NCI-H345 treated with DMSO at 0.1 percent for 48 hours (cell line): ENCODE data around the gene KASH5.
A peak's percentile ranks its signal among the peaks of the same experiment; 100 is the strongest.
"Not testable (repeated sequence)": the region's sequence is repeated elsewhere in the genome, so short reads cannot be mapped to it uniquely, and the experiment has no call there.

Experiments
- DNase-seq: peaks from one replicate; lab custom pipeline; 2025; ENCODE audit not compliant: unreplicated experiment; lab: John Stamatoyannopoulos, UW

KASH5 gene

GRCh38 chr19:49453013-49453756 is 65.1 kb downstream of the KASH5 start, which contains the start of gene ALDH16A1:
Gene ALDH16A1, plus strand, starts transcription at chr19:49453225. Its CDS starts 107 bp downstream, at chr19:49453332.
- DNase-seq, result peak; percentile 84

- no peak for DNase-seq
These were observed 65.8 kb downstream of the KASH5 start for GRCh38 chr19:49453757-49454240.

DNA sequence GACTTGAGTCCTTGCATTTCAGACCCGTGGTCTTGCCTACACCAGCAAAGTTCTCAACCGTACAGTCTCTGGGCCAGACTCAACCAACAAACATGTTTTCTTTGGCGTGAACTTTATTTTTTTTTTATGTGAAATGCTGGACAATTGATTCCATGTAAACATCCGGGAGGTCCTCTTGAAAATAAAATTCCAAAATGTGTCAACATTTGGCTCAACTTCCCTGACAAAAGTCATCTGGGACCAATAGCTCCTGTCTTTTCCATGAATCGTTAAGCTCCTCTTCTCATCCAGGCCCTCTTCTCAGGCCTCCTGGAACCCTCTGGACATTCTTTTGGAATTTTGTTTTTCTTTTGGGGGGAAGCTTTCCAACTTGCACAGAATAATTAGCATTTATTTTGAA is 67.7 kb downstream of the KASH5 start:
- no peak for DNase-seq

DNA sequence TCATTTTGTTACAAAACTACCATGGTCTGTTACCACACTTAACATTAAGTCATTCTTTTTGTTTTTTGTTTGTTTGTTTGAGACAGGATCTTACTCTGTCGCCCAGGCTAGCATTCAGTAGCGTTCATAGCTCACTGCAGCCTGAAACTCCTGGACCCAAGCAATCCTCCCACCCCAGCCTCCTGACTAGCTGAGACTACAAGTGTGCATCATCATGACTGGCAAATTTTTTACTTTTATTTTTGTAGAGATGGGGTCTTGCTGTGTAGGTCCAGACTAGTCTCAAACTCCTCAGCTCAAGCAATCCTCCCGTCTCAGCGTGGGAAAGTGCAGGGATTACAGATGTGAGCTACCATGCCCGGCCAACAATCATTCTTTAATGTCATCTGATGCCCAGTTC is 68.3 kb downstream of the KASH5 start:
- DNase-seq, result no peak

DNA sequence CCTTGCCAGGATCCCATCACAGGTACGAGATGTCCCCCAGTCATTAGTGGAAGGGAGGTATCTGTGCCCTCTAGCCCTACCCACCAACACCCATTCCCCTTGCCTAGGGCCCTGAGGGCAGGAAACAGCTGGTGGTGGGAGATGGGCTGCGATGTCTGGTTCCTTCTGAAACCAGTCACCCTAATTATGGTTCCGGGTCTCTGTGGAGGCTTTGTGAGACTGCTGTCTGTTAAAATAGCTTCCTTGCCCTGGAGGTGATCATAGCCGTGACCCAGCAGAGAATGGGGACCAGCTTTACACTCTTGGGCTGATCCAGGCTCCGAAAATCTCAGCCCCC is 70.5 kb downstream of the KASH5 start:
- DNase-seq, result no peak

- no peak for DNase-seq
These were observed 71.3 kb downstream of the KASH5 start for GRCh38 chr19:49459388-49459787.

DNA sequence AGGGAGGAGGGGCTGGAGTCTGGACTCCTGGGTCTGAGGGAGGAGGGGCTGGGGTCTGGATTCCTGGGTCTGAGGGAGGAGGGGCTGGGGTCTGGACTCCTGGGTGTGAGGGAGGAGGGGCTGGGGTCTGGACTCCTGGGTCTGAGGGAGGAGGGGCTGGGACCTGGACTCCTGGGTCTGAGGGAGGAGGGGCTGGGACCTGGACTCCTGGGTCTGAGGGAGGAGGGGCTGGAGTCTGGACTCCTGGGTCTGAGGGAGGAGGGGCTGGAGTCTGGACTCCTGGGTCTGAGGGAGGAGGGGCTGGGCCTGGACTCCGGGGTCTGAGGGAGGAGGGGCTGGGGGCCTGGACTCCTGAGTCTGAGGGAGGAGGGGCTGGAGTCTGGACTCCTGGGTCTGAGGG is 73.1 kb downstream of the KASH5 start:
- not testable (repeated sequence) for DNase-seq

- DNase-seq, result no peak
These were observed 73.6 kb downstream of the KASH5 start for GRCh38 chr19:49461656-49462055.

GRCh38 chr19:49462492-49462891 is 74.4 kb downstream of the KASH5 start:
- no peak for DNase-seq

DNA sequence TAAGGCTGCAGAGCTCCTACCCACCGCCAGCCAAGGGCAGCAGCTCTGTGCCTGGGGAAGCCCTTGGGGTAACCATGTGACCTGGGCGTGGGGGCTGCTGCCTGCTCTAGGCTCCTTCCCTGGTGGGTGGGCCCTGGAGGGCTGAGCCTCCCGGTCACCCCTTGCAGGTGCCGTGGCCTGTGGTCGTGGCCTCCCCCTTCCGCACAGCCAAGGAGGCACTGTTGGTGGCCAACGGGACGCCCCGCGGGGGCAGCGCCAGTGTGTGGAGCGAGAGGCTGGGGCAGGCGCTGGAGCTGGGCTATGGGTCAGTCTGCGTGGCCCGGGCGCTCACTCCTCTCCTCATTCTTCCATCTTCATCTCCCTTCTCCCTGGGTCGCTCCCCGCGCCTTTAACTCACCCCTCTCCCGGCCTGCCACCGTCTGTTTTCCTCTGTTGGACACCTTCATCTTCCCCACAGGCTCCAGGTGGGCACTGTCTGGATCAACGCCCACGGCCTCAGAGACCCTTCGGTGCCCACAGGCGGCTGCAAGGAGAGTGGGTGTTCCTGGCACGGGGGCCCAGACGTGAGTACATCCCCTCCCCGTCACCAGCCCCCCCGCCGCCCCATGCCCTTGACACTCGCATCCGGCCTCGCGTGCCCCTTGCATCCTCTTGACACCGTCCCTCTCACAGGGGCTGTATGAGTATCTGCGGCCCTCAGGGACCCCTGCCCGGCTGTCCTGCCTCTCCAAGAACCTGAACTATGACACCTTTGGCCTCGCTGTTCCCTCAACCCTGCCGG is 76.1 kb downstream of the KASH5 start:
- no peak for DNase-seq

GRCh38 chr19:49465371-49465770 is 77.3 kb downstream of the KASH5 start:
- DNase-seq, result no peak
